CD4-positive, alpha-beta T cell treated with Interleukin-17A for 1 hour (primary cell): ENCODE data around the gene MVD.

Experiments
- DNase-seq: peaks from one replicate; pipeline ENCODE4 v3.0.0-alpha.2; 2020

The MVD gene, protein sequence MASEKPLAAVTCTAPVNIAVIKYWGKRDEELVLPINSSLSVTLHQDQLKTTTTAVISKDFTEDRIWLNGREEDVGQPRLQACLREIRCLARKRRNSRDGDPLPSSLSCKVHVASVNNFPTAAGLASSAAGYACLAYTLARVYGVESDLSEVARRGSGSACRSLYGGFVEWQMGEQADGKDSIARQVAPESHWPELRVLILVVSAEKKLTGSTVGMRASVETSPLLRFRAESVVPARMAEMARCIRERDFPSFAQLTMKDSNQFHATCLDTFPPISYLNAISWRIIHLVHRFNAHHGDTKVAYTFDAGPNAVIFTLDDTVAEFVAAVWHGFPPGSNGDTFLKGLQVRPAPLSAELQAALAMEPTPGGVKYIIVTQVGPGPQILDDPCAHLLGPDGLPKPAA

DNA sequence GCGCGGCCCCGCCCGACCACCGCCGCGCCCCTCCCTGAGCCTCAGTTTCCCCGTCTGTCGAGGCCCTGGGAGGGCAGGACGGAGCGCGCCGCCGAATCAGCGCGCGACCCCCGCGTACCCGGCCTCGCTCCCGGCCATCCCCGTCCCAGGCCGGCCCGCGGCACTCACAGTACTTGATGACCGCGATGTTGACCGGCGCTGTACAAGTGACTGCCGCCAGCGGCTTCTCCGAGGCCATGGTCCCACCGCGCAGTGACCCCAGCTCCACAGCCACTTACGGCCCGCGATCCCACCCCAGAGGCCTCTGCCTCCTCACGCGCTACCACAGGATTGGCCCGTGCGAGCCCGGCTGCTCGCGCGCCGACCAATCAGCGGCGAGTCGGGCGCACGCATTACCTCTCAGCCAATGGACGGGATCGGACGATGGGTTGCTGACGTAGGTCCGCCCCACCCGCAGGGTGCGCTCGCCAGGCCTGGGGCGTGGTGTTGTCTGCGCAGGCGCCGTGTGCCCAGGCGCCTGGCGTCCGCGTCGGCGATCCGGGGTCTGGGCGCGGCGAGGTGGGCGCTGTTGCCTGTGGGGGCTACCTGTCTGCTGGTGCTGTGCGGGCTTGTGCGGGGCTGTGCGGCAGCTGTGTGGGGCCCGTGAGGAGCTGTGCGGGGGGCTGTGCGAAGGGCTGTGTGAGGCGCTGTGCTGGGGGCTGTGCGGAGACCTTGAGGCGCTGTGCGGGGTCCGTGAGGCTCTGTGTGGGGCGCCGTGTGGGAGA, at the start of gene MVD:
Gene MVD (minus strand): TSS at position 249 of the 764 bp plus-strand sequence. CDS start 11 bp downstream, at position 238.
- DNase-seq, result peak; percentile 96

GRCh38 chr16:88712362-88712979, 49.6 kb upstream of the MVD start:
- DNase-seq, result no peak

DNA sequence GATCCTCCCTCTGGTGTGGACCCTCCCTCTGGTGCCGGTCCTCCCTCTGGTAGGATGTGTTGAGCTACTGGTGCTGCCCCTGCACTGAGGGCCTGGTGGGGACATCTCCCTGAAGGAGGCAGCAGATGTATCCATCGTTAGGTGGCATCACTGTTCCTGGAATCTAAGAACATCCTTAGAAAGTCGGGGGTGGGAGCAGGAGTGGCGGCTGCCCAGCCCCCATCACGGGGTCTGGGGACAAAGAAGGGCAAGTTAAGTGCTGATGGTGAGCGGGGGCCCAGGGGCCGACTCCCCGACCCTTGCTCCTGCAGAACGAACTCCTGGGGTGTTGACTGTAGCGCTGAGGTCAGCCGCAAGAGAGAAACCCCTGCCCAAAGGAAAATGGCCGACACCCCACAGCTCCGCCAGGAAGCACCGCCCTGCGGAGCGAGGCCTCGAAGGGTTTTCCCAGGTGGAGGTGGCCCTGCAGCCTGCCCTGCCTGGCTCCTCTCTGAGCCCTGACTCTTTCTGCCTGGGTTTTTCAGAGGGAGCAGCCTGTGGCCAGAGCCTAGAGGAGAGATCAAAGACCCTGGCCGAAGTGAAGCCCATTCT, 49.0 kb upstream of the MVD start:
- no peak for DNase-seq

DNA sequence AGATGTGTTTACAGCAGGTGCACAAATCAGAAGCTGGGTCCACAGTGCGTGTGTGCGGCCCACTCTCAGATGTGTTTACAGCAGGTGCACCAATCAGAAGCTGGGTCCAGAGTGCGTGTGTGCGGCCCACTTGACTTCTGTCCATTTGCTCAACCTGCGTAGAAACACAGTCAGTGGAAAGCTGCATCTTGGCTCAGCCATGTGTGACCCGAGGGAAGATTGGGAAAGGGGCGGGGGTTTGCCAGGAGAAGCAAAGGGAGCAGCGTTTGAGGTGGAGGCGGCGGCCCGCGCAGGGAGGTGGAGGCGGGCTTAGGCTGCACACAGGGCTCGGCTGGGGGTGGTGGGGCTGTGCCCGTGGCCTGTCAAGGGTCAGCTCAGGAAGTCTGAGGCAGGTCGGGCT, 47.7 kb upstream of the MVD start:
- no peak for DNase-seq

GRCh38 chr16:88706965-88707826, 44.3 kb upstream of the MVD start:
- DNase-seq, result no peak

DNA sequence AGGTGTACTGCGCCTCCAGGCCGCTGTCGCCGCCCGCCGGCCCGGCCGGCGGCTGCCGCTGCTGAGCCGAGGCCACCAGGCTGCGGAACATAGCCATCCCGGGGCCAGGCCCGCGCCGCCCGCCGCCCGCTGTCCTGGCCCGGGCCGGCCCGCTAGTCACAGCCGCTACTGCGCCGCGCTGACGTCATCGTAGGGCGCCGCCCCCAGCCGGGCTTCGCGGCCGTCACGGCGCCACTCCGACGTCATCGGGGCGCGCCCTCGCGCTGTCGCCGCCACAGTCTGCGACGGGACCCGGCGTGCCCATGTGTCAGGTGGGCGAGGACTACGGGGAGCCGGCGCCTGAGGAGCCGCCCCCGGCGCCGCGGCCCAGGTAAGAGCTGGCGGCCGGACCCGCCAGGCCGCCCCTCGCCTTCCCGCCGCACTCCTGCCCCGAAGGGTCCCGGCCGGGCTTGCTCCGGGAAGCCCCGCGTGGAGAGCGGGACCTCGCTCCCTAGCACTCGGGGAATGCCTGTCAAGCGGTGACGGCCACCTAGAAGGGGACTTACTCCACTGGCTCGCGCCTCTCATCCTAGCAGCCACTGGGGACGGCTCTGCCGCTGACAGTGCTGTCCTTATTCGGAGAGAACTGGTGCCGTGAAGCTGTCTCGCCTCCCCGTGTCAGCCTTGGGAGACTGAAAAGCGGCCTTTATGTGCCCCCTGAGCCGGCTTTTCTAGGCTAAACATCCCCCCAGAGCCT, 43.5 kb upstream of the MVD start, which contains the start of the genes CTU2 and RNF166:
Gene CTU2 (plus strand): TSS at position 275 of the 736 bp plus-strand sequence. CDS start 28 bp downstream, at position 303.
Gene RNF166 (minus strand): TSS at position 180 of the 736 bp plus-strand sequence. CDS start 83 bp downstream, at position 97.
- DNase-seq, result peak; percentile 89

DNA sequence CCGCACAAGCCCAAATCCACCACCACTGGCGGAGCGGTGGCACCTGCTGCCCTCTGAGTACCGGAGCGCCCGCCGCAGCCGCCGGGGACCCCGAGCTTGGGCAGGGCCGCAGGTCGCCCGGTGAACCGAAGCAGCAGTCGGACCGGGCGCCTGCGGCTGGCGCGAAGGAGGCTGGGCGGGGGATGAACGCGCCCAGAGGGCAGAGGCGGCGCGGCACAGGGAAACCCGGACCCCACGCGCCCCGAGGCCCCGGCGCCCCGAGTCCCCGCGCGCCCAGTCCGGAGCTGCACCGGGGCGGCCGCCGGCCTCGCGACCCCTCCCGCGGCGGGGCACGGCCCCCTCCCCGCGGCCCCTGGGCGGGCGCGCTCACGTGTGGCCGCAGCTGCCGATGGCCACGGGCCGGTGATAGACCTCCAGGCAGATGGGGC, 42.9 kb upstream of the MVD start:
- DNase-seq, result no peak

DNA sequence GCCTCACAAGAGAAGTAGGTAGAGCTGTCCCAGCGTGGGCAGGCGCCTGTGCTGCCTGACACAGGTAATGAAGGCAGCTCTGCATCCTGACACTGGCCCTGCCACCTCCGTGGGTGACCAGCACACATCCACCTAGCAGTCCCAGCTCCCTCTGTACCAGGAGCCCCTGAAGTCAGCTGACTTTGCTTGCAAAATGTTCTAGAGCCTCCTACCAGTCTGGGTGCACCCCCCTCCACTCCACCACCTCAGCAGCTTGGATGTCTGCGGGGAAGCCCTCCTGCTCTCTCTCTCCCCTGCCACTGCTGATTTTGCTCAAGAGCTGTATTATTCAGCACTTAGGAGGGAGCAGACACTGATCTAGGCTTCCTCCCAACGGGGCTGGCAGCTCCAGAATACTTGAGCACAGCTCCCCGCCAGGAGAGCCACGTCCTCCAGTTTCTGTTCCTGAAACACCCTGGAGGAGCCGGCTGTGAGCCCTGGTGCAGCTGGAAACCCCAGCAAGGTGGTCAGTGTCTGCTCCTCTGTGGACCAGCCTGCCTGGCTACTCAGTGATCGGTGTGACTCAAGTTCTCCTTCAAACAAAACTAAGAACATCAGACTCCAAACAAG, 42.3 kb upstream of the MVD start:
- peak; percentile 50 for DNase-seq

DNA sequence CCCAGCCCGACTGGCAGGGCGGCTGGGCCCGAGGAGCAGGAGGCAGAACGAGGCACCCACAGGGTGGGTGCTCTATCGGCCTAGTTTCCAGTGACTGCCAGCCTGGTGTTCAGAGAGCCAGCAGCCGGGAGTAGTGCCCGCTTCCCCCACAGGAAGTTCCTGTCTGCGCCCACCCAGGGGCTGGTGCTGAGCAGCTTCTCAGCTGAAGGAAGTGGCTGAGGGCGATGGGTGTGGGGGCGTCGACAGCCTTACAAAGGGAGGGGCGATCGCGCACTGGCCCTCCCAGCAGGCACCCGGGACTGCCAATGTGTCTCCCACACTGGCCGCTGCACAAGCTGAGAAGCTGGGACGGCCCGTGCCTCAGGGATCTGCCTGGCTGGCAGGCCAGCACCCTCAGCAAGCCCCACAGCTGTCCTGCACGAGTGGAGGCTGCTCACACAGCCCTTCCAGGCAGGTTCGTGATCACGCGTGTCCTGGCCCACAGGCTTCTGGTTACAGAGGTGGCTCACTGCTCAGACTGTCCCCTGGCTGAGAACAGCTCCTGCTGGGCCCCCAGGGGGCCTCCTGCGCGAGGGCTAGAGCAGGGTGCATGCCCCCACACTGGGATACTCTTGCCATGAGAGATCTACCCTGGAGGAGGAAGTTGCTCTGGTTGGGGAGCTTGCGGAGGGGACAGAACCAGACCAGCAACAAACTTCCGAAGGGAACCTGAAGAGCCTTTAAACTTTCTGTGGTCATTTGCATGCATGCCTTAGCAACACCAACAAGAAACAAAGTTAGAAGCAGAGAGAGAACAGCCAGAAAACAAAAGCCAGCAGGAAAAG, 40.8 kb upstream of the MVD start:
- peak; percentile 80 for DNase-seq

GRCh38 chr16:88702371-88703210, 39.7 kb upstream of the MVD start:
- no peak for DNase-seq

DNA sequence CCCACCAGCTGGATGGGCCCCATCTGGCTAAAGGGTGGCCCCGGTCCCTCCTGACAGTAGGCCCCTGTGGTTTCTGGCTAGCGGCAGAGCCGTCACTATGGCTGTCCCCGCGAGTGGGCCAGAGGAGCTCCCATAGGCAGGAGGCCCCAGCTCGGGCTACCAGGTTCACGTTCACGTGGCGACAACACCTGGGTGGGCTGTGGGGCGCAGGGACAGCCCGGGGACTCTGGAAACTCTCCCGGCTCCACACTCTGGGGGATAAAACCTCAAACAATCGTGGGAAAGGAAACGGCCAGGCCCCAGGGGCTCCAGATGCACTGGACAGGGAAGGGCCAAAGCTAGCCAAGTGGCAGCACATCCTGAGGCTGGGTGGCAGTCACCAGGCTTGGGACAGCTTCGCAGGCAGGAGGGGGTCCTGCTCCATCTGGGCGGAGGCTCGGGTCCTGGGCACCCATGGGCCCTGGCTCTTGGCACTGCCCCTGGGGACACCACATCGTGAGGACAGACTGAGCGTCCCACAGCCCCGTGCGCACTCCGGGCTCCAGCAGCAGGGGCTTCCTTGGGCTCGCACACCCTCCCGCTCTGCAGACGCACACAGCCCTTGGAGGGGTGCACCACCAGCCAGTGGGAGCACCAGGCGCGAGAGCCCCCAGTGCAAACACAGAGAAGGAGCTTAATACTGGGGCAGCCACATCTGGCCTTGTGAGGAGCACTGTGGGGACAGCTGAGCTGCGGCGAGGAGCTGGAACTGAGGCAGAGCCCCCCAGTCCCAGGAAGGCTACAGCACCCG, 38.9 kb upstream of the MVD start:
- DNase-seq, result no peak

DNA sequence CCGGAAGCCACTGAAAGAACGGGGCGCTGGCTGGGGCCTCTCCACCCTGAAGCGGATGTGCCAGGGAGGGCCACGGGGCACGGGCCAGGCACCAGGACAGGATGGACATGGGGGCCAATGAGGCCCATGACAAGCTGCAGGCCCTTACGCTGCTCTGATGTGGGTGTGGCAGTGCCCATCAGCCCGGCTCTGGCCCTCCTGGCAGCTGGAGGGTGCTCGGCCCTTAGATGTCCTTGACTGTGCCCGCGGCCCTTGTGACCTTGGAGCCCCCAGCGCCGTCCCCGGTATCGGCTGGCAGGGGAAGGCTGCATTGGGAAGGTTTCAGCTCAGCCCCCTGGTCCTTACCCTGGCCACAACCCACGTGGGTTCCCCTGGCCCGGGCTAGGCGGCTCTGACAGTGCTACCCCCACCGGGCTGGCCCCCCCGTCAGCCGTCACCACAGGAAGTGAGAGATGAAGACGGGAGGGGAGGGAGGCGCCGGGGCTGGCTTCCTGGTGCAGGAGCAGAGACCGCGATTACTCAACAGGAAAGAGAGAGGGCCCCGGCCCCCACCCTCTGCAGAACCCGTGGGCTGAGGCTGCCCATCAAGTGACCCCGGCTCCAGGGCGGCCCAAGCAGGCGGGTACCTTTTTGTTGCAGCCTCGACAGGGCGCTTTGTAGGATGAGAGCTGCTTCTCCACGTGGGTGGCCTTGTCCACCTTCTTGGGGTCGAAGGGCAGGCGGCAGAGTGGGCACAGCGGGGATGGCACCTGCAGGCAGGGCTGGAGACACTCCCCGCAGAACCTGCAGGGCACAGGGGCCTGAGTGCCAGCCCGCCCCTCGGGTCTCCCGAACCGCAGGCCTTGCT, 38.0 kb upstream of the MVD start:
- DNase-seq, result peak; percentile 95

DNA sequence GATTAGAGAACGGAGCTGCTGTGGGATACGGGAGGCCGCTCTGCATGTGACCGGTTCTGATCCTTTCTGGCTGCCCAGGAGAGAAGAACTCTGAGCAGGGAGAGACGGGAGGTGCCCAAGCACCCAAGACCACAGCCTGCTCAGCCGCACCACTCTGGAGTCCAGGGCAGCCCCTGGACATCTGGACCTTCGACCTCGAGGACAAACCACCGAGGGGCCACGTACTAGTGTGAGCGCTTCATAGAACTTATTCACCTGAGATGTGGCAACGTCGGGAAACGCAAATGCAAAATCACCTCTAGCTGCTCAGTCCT, 37.4 kb upstream of the MVD start:
- no peak for DNase-seq

DNA sequence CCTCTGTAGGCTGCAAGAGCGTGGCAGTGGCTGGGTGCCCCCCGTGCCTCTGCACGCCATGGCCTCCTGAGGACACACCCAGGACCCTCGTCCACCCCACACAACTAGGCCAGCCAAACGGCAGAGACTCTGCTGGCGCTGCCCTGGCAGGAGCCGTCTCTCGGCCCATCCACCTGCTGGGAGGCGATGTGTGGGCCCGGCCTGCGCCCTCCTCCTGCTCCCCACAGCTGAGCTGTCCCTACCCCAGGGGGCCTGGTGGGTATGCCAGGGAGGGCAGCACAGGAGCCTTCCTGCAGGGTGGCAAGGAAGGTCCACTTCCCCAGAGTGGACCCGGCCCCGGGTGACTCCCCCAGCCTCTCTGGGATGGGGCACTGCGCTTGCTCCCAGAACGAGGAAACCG, 36.3 kb upstream of the MVD start:
- no peak for DNase-seq

- no peak for DNase-seq
Measured at GRCh38 chr16:88698646-88699045, 35.8 kb upstream of the MVD start.

DNA sequence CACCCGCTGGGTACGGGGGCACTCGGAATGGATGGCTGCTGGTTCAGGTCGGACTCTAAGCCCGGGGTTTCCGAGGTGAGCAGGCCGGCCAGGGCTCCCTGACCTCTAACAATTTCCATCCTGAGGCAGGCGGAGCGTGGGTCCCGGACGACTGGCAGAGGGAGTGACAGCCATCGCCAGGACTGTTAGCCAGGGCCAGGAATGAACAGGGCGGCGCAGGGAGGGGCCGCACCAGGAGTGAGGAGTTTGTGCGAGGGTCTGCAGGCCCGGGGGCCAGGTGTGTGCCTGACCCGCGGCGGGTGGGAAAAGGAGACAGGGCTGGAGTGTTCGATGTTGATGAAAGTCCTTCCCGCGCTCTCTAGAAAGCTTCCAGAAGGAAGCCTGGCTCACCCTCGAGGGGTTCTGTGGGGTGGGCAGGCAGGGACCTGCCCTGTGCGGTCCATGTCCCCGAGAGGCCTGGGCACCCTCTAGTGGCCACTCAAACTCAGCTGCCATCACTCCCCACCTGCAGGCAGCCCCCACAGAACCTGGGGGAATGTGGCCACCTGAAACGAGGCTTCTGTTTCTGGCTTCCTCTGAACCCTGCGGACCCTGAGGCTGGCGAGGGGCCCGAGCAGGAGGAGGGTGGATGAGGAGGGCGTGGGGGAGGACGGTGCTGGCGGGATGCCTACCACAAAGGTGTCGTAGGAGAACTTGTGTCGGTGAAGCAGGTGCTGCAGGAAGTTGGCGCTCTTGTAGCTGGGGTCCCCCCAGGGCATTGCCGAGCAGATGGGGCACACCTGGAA, 35.1 kb upstream of the MVD start:
- DNase-seq, result no peak
